Mesothelial cell of epicardium (in vitro differentiated cells): ENCODE results near the gene IGFBPL1. TPM values are rescaled to one million over a fixed set of nuclear protein-coding genes. Genes with fewer than 3 reads are reported as not detected.
A peak's percentile ranks its signal among the peaks of the same experiment; 100 is the strongest.

Experiments
- DNase-seq, 2 experiments: peaks; one replicate each; pipeline ENCODE4 v3.0.0; 2021; ENCODE audit warnings: low spot score in 2 of 2; ENCODE audit not compliant: unreplicated experiment in 2 of 2
- H3K27ac Mint-ChIP-seq: 2 replicates; pipeline ENCODE4 v1.8.0; 2021; ENCODE audit warnings: mixed read lengths
- H3K27me3 Mint-ChIP-seq: 2 replicates; pipeline ENCODE4 v1.8.0; 2021; ENCODE audit warnings: low read depth, mixed read lengths
- H3K36me3 Mint-ChIP-seq: 2 replicates; pipeline ENCODE4 v1.8.0; 2021; ENCODE audit warnings: mixed read lengths
- H3K4me1 Mint-ChIP-seq: 2 replicates; pipeline ENCODE4 v1.8.0; 2021; ENCODE audit warnings: mixed read lengths
- H3K4me3 Mint-ChIP-seq: 2 replicates; pipeline ENCODE4 v1.8.0; 2021; ENCODE audit warnings: mild to moderate bottlenecking, moderate library complexity, mixed read lengths
- H3K9me3 Mint-ChIP-seq: 2 replicates; pipeline ENCODE4 v1.8.0; 2021; ENCODE audit warnings: mixed read lengths
- total RNA-seq: library from RNA; stranded (reverse); gene quantifications from 3 replicates; pipeline ENCODE4 v1.2.1, GENCODE V29; 2021
- TF ChIP-seq, protein P1 (sequence below): fragments of 200-600 bp; sonication (generic); IDR thresholded peaks from one replicate; pipeline ENCODE4 v1.5.0; 2021; ENCODE audit warnings: antibody characterized with exemption; ENCODE audit not compliant: unreplicated experiment

Gene IGFBPL1
- total RNA-seq, 1 donor from 2014 or later = 0.34 TPM

DNA sequence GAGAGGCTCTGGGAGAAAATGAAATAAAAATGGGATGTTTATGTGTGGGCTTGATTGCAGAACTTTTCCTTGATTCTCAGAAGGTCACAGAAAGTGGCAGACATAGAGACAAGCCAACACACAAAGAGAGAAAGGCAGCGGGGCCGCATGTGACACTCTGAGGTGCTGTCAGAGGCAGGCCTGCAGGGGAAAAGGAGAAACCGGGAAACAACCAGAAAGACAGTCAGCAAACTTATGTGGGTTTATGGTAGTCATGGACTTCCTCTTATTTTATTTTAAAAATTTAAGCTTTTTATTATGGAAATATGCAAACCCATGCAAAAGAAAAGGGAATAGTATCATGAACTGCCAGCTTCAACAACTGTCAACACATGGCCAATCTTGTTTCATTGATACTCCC is 16.3 kb upstream of the IGFBPL1 start:
- no peaks in the 10 kb centered on the region for H3K36me3 Mint-ChIP-seq
- no peaks in the 10 kb centered on the region for H3K9me3 Mint-ChIP-seq
- peaks cover 6% of the 10 kb centered on the region for H3K4me1 Mint-ChIP-seq
- H3K27ac Mint-ChIP-seq = no peak overlapping the region
- no peak for DNase-seq
- TF ChIP-seq, protein P1, sequence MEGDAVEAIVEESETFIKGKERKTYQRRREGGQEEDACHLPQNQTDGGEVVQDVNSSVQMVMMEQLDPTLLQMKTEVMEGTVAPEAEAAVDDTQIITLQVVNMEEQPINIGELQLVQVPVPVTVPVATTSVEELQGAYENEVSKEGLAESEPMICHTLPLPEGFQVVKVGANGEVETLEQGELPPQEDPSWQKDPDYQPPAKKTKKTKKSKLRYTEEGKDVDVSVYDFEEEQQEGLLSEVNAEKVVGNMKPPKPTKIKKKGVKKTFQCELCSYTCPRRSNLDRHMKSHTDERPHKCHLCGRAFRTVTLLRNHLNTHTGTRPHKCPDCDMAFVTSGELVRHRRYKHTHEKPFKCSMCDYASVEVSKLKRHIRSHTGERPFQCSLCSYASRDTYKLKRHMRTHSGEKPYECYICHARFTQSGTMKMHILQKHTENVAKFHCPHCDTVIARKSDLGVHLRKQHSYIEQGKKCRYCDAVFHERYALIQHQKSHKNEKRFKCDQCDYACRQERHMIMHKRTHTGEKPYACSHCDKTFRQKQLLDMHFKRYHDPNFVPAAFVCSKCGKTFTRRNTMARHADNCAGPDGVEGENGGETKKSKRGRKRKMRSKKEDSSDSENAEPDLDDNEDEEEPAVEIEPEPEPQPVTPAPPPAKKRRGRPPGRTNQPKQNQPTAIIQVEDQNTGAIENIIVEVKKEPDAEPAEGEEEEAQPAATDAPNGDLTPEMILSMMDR = no peak
- peaks cover 6% of the 10 kb centered on the region for H3K27me3 Mint-ChIP-seq
- H3K4me3 Mint-ChIP-seq = no peak overlapping the region

DNA sequence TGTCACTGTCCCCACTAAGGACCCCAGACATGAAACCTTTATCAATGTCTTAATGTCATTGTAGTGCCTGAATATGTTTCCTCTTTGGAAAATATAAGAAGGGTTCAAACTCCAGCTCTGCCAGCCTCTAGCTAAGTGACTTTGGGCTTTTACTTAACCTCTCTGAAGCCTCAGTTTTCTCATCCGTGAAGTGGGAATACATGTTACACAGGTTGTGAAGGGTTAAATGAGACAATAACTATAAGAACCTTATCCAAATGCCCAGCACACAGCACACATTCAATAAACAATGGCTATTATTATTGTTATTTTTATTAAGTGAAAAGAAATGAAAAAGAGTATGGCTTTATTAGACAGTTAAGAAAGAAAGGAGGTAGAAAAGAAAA is 15.7 kb upstream of the IGFBPL1 start:
- TF ChIP-seq, protein P1 = no peak
- H3K4me1 Mint-ChIP-seq = peaks cover 9% of the 10 kb centered on the region
- H3K27ac Mint-ChIP-seq = no peak overlapping the region
- no peak for DNase-seq
- no peaks in the 10 kb centered on the region for H3K36me3 Mint-ChIP-seq
- H3K9me3 Mint-ChIP-seq = no peaks in the 10 kb centered on the region
- peaks cover 5% of the 10 kb centered on the region for H3K27me3 Mint-ChIP-seq
- H3K4me3 Mint-ChIP-seq = no peak overlapping the region

DNA sequence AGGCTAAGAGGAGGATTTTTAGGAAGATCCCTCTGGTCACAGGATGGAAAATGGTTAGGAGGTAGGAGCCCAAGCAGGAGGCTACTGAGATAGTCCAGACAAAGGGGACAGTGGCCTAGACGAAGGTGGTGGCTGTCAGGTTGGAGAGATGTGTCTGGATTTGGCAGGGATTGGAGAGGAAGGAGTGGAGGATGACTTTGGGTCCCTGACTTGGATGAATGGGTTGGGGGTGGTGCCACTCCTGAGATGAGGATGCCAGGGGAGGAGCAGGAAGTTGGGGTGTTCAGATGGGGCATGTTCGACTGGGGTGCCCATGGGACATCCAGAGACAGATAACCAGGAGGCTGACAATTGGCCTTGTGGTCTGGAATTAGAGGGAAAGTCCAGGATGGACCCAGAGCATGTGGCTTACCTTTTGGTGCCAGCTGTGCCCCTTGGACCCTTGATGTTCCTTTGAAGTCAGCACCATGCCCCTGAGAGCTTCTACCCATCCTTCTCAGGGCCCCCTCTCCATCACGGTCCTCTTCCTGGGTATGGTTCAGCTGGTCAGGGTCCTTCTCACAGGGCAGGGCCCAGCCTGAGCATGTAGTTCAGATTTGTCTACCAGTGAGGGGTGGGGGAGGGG is 15.1 kb upstream of the IGFBPL1 start:
- Mint-ChIP-seq H3K4me3 (no peak overlapping the region), H3K27ac (no peak overlapping the region), H3K4me1 (peaks cover 10% of the 10 kb centered on the region), H3K27me3 (peaks cover 3% of the 10 kb centered on the region), H3K36me3 (no peaks in the 10 kb centered on the region), H3K9me3 (no peaks in the 10 kb centered on the region)
- DNase-seq = no peak
- TF ChIP-seq, protein P1 = no peak

DNA sequence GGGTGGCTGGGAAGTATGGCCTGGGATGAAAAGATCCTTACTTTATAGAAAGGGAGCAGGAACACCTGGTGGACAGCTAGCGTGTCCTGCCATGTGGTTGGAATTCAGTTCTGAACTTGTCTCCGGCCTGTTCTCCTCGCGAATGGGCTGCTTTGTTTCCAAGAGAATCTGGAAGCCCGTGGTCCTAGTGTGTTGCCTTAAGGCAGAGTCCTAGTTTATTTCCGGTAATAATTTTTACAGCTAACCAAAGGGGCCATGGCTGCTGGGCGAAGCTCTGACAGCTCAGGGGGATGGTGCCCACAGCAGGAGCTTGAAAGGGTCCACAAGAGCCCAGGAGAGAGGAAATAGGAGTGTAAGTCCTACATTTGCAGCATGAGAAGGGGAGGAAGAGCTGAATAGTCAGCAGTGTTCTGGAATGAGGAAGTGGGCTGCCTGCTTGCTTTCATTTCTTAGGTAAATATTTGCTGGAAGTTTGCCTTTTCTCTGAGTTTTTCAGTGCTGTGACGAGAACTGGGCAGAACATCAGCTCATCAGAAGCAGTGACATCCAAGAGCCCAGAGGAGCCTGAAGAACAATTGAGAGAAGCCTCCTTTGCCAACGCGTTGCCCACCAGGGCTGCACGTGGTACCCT is 13.1 kb upstream of the IGFBPL1 start:
- peak overlapping the region; percentile 82 for H3K27ac Mint-ChIP-seq
- peaks cover 3% of the 10 kb centered on the region for H3K27me3 Mint-ChIP-seq
- no peak overlapping the region for H3K4me3 Mint-ChIP-seq

DNA sequence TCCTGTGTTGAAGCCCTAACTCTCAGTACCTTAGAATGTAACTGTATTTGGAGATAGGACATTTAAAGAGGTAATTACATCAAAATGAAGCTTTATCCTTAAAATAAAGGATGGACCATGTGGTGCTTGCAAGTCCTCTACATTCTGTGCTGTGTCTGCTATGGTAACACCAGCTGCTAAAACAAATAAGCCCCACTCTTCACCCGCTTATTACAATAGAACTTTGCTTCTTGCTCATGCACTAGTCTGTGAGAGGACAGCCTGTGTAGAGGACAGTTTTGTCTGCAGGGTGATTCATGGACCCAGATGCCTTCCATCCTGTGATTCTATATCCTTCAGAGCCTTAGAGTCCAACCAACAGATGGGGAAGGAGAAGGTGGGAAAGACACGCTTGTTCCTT is 12.5 kb upstream of the IGFBPL1 start:
- TF ChIP-seq, protein P1 = no peak
- no peak for DNase-seq
- Mint-ChIP-seq H3K27ac (no peak overlapping the region), H3K4me3 (no peak overlapping the region), H3K36me3 (no peaks in the 10 kb centered on the region), H3K9me3 (no peaks in the 10 kb centered on the region), H3K27me3 (peaks cover 3% of the 10 kb centered on the region), H3K4me1 (peaks cover 15% of the 10 kb centered on the region)

More for the DNA sequence above, 13.1 kb upstream of the IGFBPL1 start:
- Mint-ChIP-seq H3K36me3 (no peaks in the 10 kb centered on the region), H3K9me3 (no peaks in the 10 kb centered on the region), H3K4me1 (peaks cover 15% of the 10 kb centered on the region)
- DNase-seq = no peak
- TF ChIP-seq, protein P1 = no peak
